Measurements from ENCODE around the gene CAPNS1.

Gene CAPNS1

GRCh38 chr19:36151144-36152018 lies 11.5 kb downstream of the CAPNS1 start:
- Histone ChIP-seq H3K79me2 (ENCODE audit: control insufficient read depth, low read length) (no peaks in the 10 kb centered on the region), H3K4me1 (ENCODE audit: control insufficient read depth, low read length) (no peaks in the 10 kb centered on the region), H3K9me3 (ENCODE audit: control insufficient read depth, insufficient read depth, low read length) (no peaks in the 10 kb centered on the region), H3F3A (ENCODE audit: control insufficient read depth, insufficient read depth) (no peaks in the 10 kb centered on the region), H3K27ac (ENCODE audit: low read depth, low read length) (no peak overlapping the region), H3K4me3 (ENCODE audit: low read length) (no peak overlapping the region), H3K27me3 (ENCODE audit: control insufficient read depth, low read length) (no peaks in the 10 kb centered on the region), H3K36me3 (ENCODE audit: control insufficient read depth, low read length) (peaks cover 20% of the 10 kb centered on the region), H4K20me1 (ENCODE audit: control insufficient read depth, insufficient read depth, low read depth, low read length) (no peaks in the 10 kb centered on the region), H3K4me2 (ENCODE audit: low read length) (no peak overlapping the region), H3K9me2 (replicated peaks; ENCODE audit: control insufficient read depth, low read length) (no peaks in the 10 kb centered on the region)
- TF ChIP-seq EZH2phosphoT487 (IDR thresholded peaks at IDR 0.05; ENCODE audit: borderline replicate concordance, low read length): no peak
- no peak for TF ChIP-seq CTCF (IDR thresholded peaks at IDR 0.05; ENCODE audit: low read depth, low read length, poor library complexity, severe bottlenecking)

- H3K27me3 ChIP-seq (ENCODE audit: control insufficient read depth, low read length): no peaks in the 10 kb centered on the region
- no peaks in the 10 kb centered on the region for H4K20me1 ChIP-seq (ENCODE audit: control insufficient read depth, insufficient read depth, low read depth, low read length)
- no peaks in the 10 kb centered on the region for H3K79me2 ChIP-seq (ENCODE audit: control insufficient read depth, low read length)
- TF ChIP-seq CTCF (IDR thresholded peaks at IDR 0.05; ENCODE audit: low read depth, low read length, poor library complexity, severe bottlenecking) (no peak), EZH2phosphoT487 (IDR thresholded peaks at IDR 0.05; ENCODE audit: borderline replicate concordance, low read length) (no peak)
- no peaks in the 10 kb centered on the region for H3K9me2 ChIP-seq (replicated peaks; ENCODE audit: control insufficient read depth, low read length)
- peaks cover 19% of the 10 kb centered on the region for H3K36me3 ChIP-seq (ENCODE audit: control insufficient read depth, low read length)
- no peaks in the 10 kb centered on the region for H3K9me3 ChIP-seq (ENCODE audit: control insufficient read depth, insufficient read depth, low read length)
- no peak overlapping the region for H3K27ac ChIP-seq (ENCODE audit: low read depth, low read length)
- H3K4me1 ChIP-seq (ENCODE audit: control insufficient read depth, low read length): no peaks in the 10 kb centered on the region
- no peaks in the 10 kb centered on the region for H3F3A ChIP-seq (ENCODE audit: control insufficient read depth, insufficient read depth)
- no peak overlapping the region for H3K4me2 ChIP-seq (ENCODE audit: low read length)
- no peak overlapping the region for H3K4me3 ChIP-seq (ENCODE audit: low read length)
These were observed 12.1 kb downstream of the CAPNS1 start for GRCh38 chr19:36152019-36152351.

DNA sequence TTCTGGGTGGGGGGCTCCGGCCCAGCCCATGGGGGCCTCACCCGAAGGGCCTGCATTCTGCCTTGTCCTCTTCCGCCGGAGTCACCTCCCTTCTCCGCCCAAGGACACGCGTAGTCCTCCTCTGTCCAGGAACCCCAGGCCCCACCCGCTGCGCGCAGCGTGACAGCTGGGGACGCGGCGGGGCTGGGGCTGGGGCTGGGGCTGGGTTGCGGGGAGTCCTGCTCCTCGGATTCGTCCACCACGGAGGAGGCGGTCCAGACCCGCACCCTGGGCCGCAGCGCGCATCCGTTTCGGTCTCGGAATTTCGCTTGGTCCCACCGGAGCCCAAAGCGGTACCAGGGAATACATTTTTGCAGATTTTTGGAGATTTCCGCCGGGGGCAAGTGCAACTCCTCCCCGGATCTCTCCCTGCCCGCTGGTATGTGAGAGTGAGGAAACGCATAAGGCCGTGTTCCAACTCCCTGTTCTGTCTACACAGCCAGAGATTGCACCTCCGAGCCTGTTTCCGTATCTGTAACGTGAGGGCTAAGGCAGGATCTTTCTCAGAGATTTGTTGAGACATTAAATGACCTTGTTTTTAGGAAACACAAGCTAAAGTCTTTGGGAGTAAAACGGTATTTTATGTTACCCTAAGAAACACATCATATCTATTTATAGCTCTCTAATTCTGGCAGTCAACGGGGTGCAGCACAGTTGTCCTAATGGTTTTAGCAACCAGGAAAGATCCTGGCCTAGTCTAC lies 12.7 kb downstream of the CAPNS1 start, which contains the start of gene COX7A1:
Gene COX7A1 (minus strand): TSS at position 96 of the 740 bp plus-strand sequence. CDS start 40 bp downstream, at position 56.
- TF ChIP-seq EZH2phosphoT487 (IDR thresholded peaks at IDR 0.05; ENCODE audit: borderline replicate concordance, low read length) (no peak), CTCF (IDR thresholded peaks at IDR 0.05; ENCODE audit: low read depth, low read length, poor library complexity, severe bottlenecking) (no peak)
- Histone ChIP-seq H3K4me2 (ENCODE audit: low read length) (no peak within 1 kb of the TSS), H3K27me3 (ENCODE audit: control insufficient read depth, low read length) (no peaks in the 10 kb centered on the region), H3K9me3 (ENCODE audit: control insufficient read depth, insufficient read depth, low read length) (no peaks in the 10 kb centered on the region), H3K79me2 (ENCODE audit: control insufficient read depth, low read length) (no peaks in the 10 kb centered on the region), H3K4me3 (ENCODE audit: low read length) (no peak within 1 kb of the TSS), H3K4me1 (ENCODE audit: control insufficient read depth, low read length) (no peaks in the 10 kb centered on the region), H4K20me1 (ENCODE audit: control insufficient read depth, insufficient read depth, low read depth, low read length) (no peaks in the 10 kb centered on the region), H3K27ac (ENCODE audit: low read depth, low read length) (no peak within 1 kb of the TSS), H3F3A (ENCODE audit: control insufficient read depth, insufficient read depth) (no peaks in the 10 kb centered on the region), H3K36me3 (ENCODE audit: control insufficient read depth, low read length) (peaks cover 19% of the 10 kb centered on the region), H3K9me2 (replicated peaks; ENCODE audit: control insufficient read depth, low read length) (no peaks in the 10 kb centered on the region)

Measured in DOHH2 (cell line).